Heart left ventricle (tissue), 13 donors: ENCODE measurements around the gene THAP5.

Experiments
- POLR2A ChIP-seq, 2 donors: fragments of 450-650 bp; IDR thresholded peaks; one replicate each; pipeline ENCODE4 v1.6.1; 2017; ENCODE audit warnings: antibody characterized with exemption in 2 of 2, mild to moderate bottlenecking in 2 of 2, moderate library complexity in 2 of 2
- TF ChIP-seq, protein P1 (sequence below), 12 donors: fragments of 200-600 bp; sonication (generic) in 4 of 12; IDR thresholded peaks; one replicate each; pipeline versions ENCODE4 v1.5.0 to v1.8.0; 2018 to 2022; ENCODE audit warnings: antibody characterized with exemption in 12 of 12, mild to moderate bottlenecking in 5 of 12
- donor health status: ischemic (EF 13 %, LVEDD 7.1; RV severe dilation, severe dysfunction).
- donor health status: DM: no; HTN: yes; CAD: no.
- donor health status: DM: no; HTN: no; CAD: no.
- donor health status: ischemic (EF 25% LVEDD 6.9; RV normal size, moderate dysfunction).
- donor health status: ischemic (EF 25% LVEDD 5.7; RV mildly dilated, moderate dysfunction).
- donor health status: ischemic (EF 35%, LVEDD 5.7; RV mildly dilated, moderate dysfunction).
- donor health status: nonischemic (EF 11% LVEDD 7.7; RV severe dilation, severe dysfunction).
- donor health status: DM: yes; HTN: yes; CAD: no.
- donor health status: PGD.
- donor health status: ischemic (EF 29% LVEDD 5.4; RV normal size, mild dysfunction).
- donor health status: nonischemic (EF 23%, LVEDD 6.1; RV moderate dilation, normal function).

DNA sequence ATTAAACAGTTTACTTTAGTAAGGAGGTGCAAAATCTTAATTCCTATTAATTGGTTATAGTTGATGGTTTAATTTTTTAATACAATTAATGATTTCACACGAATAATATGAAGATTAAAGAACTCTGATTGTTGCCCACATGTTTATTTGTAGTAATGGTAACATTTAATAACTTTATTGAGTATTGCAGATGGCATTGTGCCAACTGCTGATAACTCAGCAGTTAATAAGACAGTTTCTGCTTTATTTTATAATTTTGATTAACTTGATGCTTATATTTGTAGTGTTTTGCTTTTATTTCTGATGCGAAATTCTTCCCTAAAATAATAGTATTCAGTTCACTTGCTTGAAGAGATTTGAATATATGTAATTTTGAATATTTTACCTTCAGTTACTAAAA lies 3.0 kb upstream of the THAP5 start:
- TF ChIP-seq, protein P1, sequence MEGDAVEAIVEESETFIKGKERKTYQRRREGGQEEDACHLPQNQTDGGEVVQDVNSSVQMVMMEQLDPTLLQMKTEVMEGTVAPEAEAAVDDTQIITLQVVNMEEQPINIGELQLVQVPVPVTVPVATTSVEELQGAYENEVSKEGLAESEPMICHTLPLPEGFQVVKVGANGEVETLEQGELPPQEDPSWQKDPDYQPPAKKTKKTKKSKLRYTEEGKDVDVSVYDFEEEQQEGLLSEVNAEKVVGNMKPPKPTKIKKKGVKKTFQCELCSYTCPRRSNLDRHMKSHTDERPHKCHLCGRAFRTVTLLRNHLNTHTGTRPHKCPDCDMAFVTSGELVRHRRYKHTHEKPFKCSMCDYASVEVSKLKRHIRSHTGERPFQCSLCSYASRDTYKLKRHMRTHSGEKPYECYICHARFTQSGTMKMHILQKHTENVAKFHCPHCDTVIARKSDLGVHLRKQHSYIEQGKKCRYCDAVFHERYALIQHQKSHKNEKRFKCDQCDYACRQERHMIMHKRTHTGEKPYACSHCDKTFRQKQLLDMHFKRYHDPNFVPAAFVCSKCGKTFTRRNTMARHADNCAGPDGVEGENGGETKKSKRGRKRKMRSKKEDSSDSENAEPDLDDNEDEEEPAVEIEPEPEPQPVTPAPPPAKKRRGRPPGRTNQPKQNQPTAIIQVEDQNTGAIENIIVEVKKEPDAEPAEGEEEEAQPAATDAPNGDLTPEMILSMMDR (IDR thresholded peaks at IDR 0.05) = no peak
- TF ChIP-seq POLR2A (IDR thresholded peaks at IDR 0.05) = no peak
